Renal pelvis (tissue), 4 donors: ENCODE results near the gene THADA. TPM values are rescaled to one million over a fixed set of nuclear protein-coding genes. Genes with fewer than 3 reads are reported as not detected.
"Not testable (repeated sequence)": the region's sequence is repeated elsewhere in the genome, so short reads cannot be mapped to it uniquely, and the experiment has no call there.

Source experiments
- DNase-seq: peaks from one replicate; pipeline ENCODE4 v3.0.0-alpha.2; 2013
- polyA plus RNA-seq, 3 donors: library from polyadenylated mRNA; unstranded; fragments of 120-200 nt; gene quantifications; one replicate each; pipeline ENCODE4 v1.2.1, GENCODE V29; 2013; ENCODE audit not compliant: insufficient read length in 3 of 3

Gene THADA
- polyA plus RNA-seq, 3 donors = 32.4 to 42.0 (median 39.2) TPM

DNA sequence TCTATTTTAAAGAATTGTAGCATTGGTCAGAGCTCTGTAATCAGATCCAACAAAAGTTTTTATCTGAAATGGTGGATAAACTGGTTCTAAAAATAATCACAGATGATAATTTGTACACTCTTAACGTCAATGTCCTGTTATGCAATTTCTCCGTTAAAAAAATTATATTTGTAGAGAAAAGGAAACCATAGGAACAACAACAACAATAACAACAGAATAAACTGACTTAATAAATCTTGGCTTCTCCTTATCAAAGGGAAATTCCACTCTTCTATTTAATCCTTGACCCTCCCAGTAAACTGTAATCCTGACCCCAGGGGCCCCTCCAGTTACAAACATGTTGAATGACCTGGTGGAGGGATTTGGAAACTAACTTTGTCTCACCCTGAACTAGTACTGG is 290.8 kb downstream of the THADA start:
- DNase-seq = peak; percentile 56

DNA sequence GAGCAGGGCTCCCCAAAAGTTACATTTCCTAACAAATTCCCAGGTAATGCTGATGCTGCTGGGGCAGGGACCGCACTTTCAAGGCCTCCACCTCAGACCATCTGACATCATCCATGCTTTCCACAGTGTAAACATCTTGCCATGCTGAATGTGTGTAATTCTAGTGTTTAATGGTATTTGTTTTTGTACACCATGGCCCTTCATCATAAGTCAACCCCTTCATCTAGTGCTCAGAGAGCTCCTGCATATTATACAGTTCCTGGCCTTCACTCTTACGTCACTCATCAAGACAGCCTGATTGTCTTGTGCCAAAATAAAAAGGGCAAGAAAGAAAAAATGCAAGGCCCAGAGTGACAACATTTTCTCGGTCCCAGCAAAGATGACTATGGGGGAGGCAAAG is 291.9 kb downstream of the THADA start:
- no peak for DNase-seq

GRCh38 chr2:43302961-43303494 is 292.8 kb downstream of the THADA start:
- DNase-seq = no peak

DNA sequence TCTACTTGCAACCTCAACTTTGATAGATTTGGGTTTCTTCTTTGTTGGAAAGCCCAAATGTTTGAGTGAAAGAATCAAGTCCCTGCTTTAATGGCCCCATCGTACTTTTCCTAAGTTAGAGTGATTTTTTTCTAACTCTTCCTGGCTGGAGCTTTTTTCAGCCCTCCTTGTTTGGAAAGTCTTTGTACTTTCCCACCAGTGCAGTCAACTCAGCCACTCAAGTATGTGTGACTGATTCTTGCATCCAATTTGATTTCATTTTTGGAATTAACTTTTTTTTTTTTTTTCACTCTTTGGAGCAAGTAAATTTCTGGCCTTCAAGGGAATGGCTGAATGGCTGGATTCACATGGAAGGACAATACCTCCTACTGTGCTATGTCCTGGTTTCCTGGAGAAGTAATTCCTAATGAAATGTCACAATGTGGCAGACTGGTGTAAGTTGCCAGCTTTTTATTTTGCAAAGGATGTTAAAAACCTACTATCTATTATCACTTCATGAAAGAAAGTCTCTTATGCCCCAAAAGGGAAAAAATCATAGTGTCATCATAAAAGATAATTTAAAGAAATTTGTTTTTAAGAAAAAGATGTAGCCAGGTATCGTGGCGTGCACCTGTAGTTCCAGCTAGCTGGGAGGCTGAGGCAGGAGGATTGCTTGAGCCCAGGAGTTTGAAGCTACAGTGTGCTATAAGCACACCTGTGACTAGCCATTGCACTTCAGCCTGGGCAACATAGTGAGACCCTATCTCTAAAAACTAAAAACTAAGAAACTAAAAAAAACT is 293.5 kb downstream of the THADA start:
- no peak for DNase-seq

DNA sequence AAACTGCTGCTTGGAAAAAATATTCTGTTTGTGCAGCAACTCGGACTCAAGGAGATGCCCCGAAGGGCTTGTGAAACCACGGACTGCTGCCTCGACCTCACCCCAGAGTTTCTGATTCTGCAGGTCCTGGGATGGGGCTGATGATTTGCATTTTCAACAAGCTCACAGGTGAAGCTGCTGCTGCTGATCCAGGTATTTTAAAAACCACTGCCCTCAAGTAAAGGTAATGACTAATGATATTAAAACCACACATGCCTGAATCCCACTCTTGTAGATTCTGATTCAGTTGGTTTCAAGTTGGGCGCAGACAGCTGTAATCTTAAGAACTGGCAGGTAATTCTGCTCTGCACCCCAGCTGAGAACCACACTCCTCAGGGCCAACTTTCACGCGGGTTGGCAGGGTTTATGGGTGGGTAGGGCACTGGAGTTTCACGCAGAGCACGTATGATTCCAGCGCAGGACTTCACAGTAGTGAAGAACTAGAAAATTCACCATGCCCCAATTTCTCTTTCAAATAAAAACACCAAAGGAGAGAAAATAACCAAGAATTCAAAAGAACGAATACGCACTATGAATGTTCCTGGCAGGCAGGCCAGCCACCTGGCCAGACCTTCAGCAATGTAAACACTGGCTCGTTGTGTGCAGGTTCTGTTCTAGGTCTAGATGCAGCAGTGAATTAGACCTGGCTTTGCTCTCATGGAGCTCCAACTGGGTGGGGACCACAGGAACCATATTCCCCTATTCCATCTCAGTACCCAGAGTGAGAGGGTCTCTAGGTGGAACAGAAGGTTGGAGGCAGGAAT is 294.9 kb downstream of the THADA start:
- DNase-seq = no peak

DNA sequence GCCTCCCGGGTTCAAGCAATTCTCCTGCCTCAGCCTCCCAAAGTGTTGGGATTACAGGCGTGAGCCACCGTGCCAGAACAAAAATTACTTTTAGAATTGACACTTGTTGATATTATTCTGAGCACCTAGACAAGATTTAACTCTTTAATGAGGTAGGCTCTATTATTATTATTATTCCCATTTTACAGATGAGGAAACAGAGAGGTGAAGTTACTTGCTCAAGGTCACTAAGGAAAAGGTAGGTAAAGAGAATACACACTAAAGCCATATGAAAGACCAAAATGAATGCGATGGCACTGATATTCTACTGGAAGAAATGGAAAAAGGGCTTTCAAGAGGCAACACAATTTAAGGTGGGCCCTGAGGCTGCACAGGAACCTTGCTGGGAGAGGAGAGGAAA is 295.6 kb downstream of the THADA start:
- no peak for DNase-seq

GRCh38 chr2:43298500-43298899 is 297.3 kb downstream of the THADA start:
- DNase-seq = no peak

GRCh38 chr2:43297740-43298139 is 298.1 kb downstream of the THADA start:
- DNase-seq = not testable (repeated sequence)

DNA sequence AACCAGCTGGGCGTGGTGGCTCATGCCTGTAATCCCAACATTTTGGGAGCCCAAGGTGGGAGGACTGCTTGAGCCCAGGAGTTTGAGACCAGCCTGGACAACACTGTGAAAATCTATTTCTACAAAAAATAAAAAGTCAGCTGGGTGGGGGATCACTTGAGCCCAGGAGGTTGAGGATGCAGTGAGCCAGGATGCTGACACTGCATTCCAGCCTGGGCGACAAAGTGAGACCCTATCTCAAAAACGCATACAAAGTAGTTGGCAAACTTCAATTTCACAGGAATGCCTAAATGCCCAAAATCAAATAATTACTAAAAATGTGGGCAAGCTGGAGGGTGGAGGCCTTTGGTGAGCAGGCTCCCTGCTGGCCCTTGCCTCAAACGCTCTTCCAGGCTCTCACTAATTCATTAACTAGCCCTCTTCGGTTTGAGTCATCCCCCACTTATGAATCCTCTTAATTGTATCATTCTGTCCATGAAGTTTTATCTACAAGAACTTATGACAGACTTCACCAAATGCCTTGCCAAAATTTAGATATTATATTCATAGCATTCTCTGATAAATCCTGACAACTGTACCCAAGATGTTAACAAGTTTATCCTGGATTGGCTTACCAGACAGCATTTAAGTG is 300.8 kb downstream of the THADA start:
- no peak for DNase-seq

GRCh38 chr2:43293744-43294695 is 301.8 kb downstream of the THADA start:
- no peak for DNase-seq

DNA sequence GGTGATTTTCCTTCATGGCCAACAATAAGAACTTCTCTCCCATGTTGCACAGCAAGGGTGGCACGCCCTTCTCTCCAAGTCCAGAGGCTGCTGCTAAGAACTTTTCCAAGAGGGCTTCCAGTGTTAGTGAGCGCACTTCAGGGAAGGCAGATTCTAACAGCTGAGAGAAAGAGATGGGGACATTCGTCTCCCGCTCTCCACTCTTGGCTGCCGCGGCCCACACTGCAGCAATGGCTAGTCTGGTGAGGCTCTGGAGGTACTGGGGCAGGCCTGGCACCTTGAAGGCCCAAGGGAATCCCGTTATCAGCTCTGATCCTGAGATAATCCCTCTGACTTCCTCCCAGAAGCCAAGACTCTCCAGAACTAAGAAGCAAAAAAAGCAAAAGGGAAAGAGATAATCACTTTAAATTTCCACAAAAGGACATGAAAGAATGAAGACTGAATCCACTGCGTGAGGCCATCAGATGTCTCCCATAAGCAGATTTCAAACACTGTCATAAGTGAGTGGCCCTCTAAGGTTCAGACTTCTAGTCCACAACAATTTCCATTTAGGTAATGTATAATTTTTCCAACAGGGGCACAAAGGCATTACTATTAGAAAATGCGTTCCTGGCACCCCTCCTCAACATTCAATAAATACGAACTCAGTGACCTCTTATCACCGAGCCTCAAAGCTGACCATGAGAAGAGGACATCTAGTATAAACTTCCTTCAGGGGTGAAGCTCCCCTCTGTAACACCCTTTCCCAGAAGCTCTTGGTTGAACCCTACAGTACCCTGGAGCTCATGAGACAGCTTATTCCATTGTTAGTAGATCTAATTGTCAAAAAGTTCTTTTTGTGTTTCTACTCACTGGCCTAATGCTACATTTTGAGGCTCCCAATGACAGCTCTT is 302.7 kb downstream of the THADA start:
- no peak for DNase-seq

DNA sequence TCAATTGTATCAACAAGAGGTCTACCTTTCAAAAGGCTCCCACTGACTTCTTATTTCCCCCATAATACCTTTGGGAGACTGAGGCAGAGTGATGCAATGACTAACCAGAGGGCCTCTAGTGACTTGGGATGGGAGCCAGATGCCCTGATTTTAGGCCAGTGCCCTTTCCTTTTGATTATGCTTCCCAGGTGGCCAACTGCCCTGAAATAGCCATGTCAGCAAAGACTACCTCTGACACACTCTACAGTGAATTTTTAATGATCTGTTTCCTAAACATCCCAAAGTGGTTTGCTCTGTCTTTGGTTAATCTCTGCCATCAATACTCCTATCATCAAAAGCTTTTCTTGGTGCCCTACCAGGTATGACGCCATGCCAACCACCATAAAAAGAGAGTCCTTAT is 303.5 kb downstream of the THADA start:
- DNase-seq = no peak

DNA sequence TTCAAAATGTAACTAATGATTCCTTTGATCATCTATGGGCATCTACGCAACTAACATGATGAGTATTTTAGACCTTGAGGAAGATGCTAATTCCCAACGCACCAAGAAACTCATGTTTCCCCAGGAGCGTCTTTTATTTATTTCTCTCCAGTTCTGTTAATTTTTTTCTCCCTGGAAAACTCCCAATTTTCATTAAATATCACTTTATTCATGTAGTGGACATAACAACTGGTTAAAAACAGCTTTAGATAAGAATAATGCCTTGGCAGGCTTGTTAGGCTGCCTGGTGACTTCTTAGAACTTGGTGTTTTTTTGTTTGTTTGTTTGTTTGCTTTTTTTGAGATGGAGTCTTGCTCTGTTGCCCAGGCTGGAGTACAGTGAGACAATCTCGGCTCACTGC is 306.5 kb downstream of the THADA start:
- DNase-seq = no peak

GRCh38 chr2:43288417-43289305 is 307.2 kb downstream of the THADA start:
- no peak for DNase-seq

- no peak for DNase-seq
These were observed 309.9 kb downstream of the THADA start for GRCh38 chr2:43285987-43286386.

DNA sequence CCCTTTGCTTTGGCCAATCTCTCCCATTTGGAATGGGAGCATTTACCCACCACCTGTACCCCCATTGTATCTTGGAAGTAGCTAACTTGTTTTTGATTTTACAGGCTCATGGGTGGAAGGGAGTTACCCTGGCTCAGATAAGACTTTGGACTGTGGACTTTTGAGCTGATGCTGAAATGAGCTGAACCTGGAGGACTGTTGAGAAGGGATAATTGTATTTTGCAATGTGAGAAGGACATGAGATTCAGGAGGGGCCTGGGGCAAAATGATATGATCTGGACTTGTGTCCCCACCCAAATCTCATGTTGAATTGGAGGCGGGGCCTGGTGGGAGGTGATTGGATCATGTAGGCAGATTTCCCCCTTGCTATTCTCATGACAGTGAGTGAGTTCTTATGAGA is 310.9 kb downstream of the THADA start:
- DNase-seq = no peak

- DNase-seq = not testable (repeated sequence)
These were observed 311.5 kb downstream of the THADA start for GRCh38 chr2:43284347-43284746.

- no peak for DNase-seq
These were observed 314.8 kb downstream of the THADA start for GRCh38 chr2:43280994-43281393.

DNA sequence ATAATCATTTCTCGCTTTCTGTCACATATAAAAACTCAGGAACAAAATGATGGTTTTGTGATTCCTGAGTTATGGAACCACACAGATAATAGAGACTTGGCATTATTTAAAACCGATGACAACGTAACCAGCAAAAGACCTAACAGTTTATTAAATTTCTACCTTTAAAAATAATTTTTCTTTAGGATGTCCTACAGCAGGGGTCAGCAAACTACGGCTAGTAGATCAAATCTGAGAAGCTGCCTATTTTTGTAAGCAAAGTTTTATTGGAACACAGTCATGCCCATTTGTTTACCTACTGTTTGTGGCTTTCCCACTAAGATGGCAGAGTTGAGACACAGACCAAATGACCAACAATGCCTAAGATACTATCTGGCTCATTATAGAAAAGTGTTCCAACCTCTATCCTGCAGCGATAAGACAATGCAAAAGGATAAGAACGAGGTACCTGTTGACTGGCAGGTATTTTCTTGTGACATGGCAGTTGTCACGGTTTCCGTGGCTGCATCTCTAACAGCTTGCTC is 316.5 kb downstream of the THADA start:
- no peak for DNase-seq
